Pancreas (tissue), 10 donors: ENCODE results near the gene DTX3L. TPM values are rescaled to one million over a fixed set of nuclear protein-coding genes. Genes with fewer than 3 reads are reported as not detected.
"Not testable (repeated sequence)": the region's sequence is repeated elsewhere in the genome, so short reads cannot be mapped to it uniquely, and the experiment has no call there.

Experiments used
- ATAC-seq, 4 donors: fragments of 200-7000 bp; cut with Tn5 transposase; one replicate each; pipeline versions ENCODE4 v1.8.0 to v1.9.1; 2020; ENCODE audit warnings: mild to moderate bottlenecking in 4 of 4, moderate library complexity in 4 of 4
- DNase-seq, 6 donors: peaks; one replicate each; pipeline ENCODE4 v3.0.0-alpha.2; 2020
- FAIRE-seq: peaks from 2 replicates; lab custom pipeline; 2012; peaks lifted over from hg19 to GRCh38; lab: Jason Lieb, UNC
- H3K27ac ChIP-seq, 4 donors: fragments of 200-600 bp; sonication (generic); 1 replicate in 3 of 4; 2 replicates in 1 of 4; pipeline versions ENCODE4 v1.5.0 to v1.8.0; 2020
- H3K27me3 ChIP-seq, 4 donors: fragments of 200-600 bp; one replicate each; pipeline ENCODE4 v1.8.0; 2021
- H3K36me3 ChIP-seq, 3 donors: fragments of 200-600 bp; sonication (generic) in 1 of 3; one replicate each; pipeline versions ENCODE4 v1.5.0 to v1.8.0; 2020 to 2021
- H3K4me1 ChIP-seq, 3 donors: fragments of 200-600 bp; one replicate each; pipeline ENCODE4 v1.8.0; 2021
- H3K4me3 ChIP-seq, 4 donors: fragments of 200-600 bp; sonication (generic) in 2 of 4; one replicate each; pipeline versions ENCODE4 v1.5.0 to v1.8.0; 2020 to 2021
- H3K9me3 ChIP-seq, 4 donors: fragments of 200-600 bp; one replicate each; pipeline ENCODE4 v1.8.0; 2021
- CTCF ChIP-seq, 4 donors: fragments of 200-600 bp; sonication (generic) in 3 of 4; IDR thresholded peaks; one replicate each; pipeline versions ENCODE4 v1.5.0 to v1.8.0; 2021; ENCODE audit warnings: antibody characterized with exemption in 4 of 4
- WGBS, 2 donors: extraction: QIAGEN DNeasy Blood & Tissue Kit; methylation state at CpG; one replicate each; pipeline ENCODE4 v1.1.7; 2013; 5-methylcytosine and 5-hydroxymethylcytosine counted together
- intact Hi-C, 3 donors: fragments of 100-400 bp; cut with DNase I; formaldehyde crosslinking; loops; one replicate each; pipeline versions ENCODE4 v1.11.1 to v1.14.2; 2022
- polyA plus RNA-seq, 2 donors: library from polyadenylated mRNA; stranded (reverse); fragments of 200-250 nt; gene quantifications; one replicate each; pipeline ENCODE4 v1.2.3, GENCODE V29; 2013
- total RNA-seq, 6 donors: library from RNA; stranded (reverse); fragmentation: NEBNext Ultra II Directional in 4 of 6; extraction: Animal tissue kit (Norgen Biotek cat#: 25700) in 4 of 6; gene quantifications; one replicate each; pipeline versions ENCODE4 v1.2.1 to v1.2.4, GENCODE V29; 2021 to 2023
- donor health status: healthy with polysubstance abuse.
- donor health status: DM: no; HTN: no; CAD: no; lungs with moderate emphysema.
- donor health status: DM: no; HTN: no; CAD: no.
- donor health status: control.
- donor health status: control.
- donor health status: Bipolar disorder and iron deficiency.
- donor health status: DM: yes; HTN: yes; CAD: no.
- donor health status: DM: no; HTN: no; CAD: no.
- donor health status: DM: no; HTN: no; CAD: no.
- donor health status: DM: yes; HTN: yes; CAD: no.

DTX3L gene
- total and polyA plus RNA-seq, 8 donors = 7.4 to 36.6 (median 18.6) TPM

- 48 to 50% methylated on average over 5 of the region's 5 CpGs for WGBS, 2 donors
- Histone ChIP-seq H3K36me3 (peaks cover 0 to 9% (median 5%) of the 10 kb centered on the region in 3 donors), H3K4me1 (peaks cover 7 to 26% (median 7%) of the 10 kb centered on the region in 3 donors), H3K4me3 (peak overlapping the region; percentile 55 to 78 (median 70)), H3K27ac (peak overlapping the region in 3 of 4 donors; percentile 88 to 93 (median 91)), H3K9me3 (no peaks in the 10 kb centered on the region), H3K27me3 (no peaks in the 10 kb centered on the region)
- intact Hi-C loops = loop anchor here in 2 of 3 donors (5.0 kb wide), 2 partner anchors 114 to 119 kb away; partner anchors contain the start of gene PARP14 (in 1 of the 2)
- peak in 2 of 4 donors; percentile 1 to 3 for ATAC-seq
- FAIRE-seq = no peak
- no peak for TF ChIP-seq CTCF (IDR thresholded peaks at IDR 0.05)
- DNase-seq = no peak
These were observed 1.0 kb upstream of the DTX3L start for GRCh38 chr3:122562923-122563716.

- 22 to 27% methylated on average over 5 of the region's 5 CpGs for WGBS, 2 donors
- no peak for FAIRE-seq
- Histone ChIP-seq H3K27me3 (no peaks in the 10 kb centered on the region), H3K4me1 (peaks cover 7 to 29% (median 7%) of the 10 kb centered on the region in 3 donors), H3K27ac (peak overlapping the region; percentile 84 to 93 (median 90)), H3K9me3 (no peaks in the 10 kb centered on the region), H3K4me3 (peak overlapping the region; percentile 55 to 78 (median 70)), H3K36me3 (peaks cover 0 to 5% (median 4%) of the 10 kb centered on the region in 3 donors)
- peak in 1 of 6 donors; percentile 24 for DNase-seq
- intact Hi-C loops = loop anchor here in 2 of 3 donors (5.0 kb wide), 2 partner anchors 114 to 119 kb away; partner anchors contain the start of gene PARP14 (in 1 of the 2)
- ATAC-seq = peak in 3 of 4 donors; percentile 14 to 33 (median 30)
- no peak for TF ChIP-seq CTCF (IDR thresholded peaks at IDR 0.05)
These were observed 467 bp upstream of the DTX3L start for GRCh38 chr3:122563717-122564025.

GRCh38 chr3:122568131-122568530, 4.0 kb downstream of the DTX3L start:
- Histone ChIP-seq H3K36me3 (peaks cover 0 to 10% (median 5%) of the 10 kb centered on the region in 3 donors), H3K4me1 (peaks cover 3 to 19% (median 4%) of the 10 kb centered on the region in 3 donors)
- H3K9me3 ChIP-seq, ATAC-seq, H3K27ac ChIP-seq, H3K4me3 ChIP-seq, DNase-seq, H3K27me3 ChIP-seq, FAIRE-seq: not testable (repeated sequence)
- WGBS, 2 donors = 89 to 97% methylated on average over 7 of the region's 7 CpGs
- intact Hi-C loops = loop anchor here in 1 of 3 donors (5.0 kb wide), 1 partner anchor 94 kb away; no protein-coding TSS in a partner anchor

GRCh38 chr3:122568755-122569154, 4.6 kb downstream of the DTX3L start:
- no peak for FAIRE-seq
- Histone ChIP-seq H3K4me3 (no peak overlapping the region), H3K4me1 (peaks cover 0 to 19% (median 3%) of the 10 kb centered on the region in 3 donors), H3K9me3 (no peaks in the 10 kb centered on the region), H3K27me3 (no peaks in the 10 kb centered on the region), H3K36me3 (peaks cover 0 to 10% (median 5%) of the 10 kb centered on the region in 3 donors), H3K27ac (no peak overlapping the region)
- no peak for TF ChIP-seq CTCF (IDR thresholded peaks at IDR 0.05)
- DNase-seq = no peak
- intact Hi-C loops = loop anchor here in 1 of 3 donors (5.0 kb wide), 1 partner anchor 94 kb away; no protein-coding TSS in a partner anchor
- ATAC-seq = no peak
- WGBS, 2 donors = 64 to 67% methylated on average over 3 of the region's 3 CpGs

- peak; percentile 61 to 79 (median 74) for ATAC-seq
- FAIRE-seq = no peak
- Histone ChIP-seq H3K27me3 (no peaks in the 10 kb centered on the region), H3K4me3 (no peak overlapping the region), H3K4me1 (peaks cover 0 to 11% (median 0%) of the 10 kb centered on the region in 3 donors), H3K9me3 (no peaks in the 10 kb centered on the region), H3K36me3 (peaks cover 0 to 15% (median 0%) of the 10 kb centered on the region in 3 donors), H3K27ac (no peak overlapping the region)
- no peak for TF ChIP-seq CTCF (IDR thresholded peaks at IDR 0.05)
- intact Hi-C loops = no loop called here
- 67 to 71% methylated on average over 3 of the region's 3 CpGs for WGBS, 2 donors
- peak in 1 of 6 donors; percentile 52 for DNase-seq
These were observed 8.8 kb downstream of the DTX3L start for GRCh38 chr3:122572940-122573412.
